ENCODE measurements around the gene MMP1.

Gene MMP1

GRCh38 chr11:102824556-102824955, 26.6 kb upstream of the MMP1 start:
- no peak overlapping the region for H3K27ac Mint-ChIP-seq
- no peaks in the 10 kb centered on the region for H3K4me1 Mint-ChIP-seq (ENCODE audit: low read depth)
- no peaks in the 10 kb centered on the region for H3K36me3 Mint-ChIP-seq (ENCODE audit: low read depth)
- peaks cover 15% of the 10 kb centered on the region for H3K27me3 Mint-ChIP-seq
- no peak overlapping the region for H3K4me3 Mint-ChIP-seq
- DNase-seq, result no peak
- H3K9me3 Mint-ChIP-seq, result no peaks in the 10 kb centered on the region

DNA sequence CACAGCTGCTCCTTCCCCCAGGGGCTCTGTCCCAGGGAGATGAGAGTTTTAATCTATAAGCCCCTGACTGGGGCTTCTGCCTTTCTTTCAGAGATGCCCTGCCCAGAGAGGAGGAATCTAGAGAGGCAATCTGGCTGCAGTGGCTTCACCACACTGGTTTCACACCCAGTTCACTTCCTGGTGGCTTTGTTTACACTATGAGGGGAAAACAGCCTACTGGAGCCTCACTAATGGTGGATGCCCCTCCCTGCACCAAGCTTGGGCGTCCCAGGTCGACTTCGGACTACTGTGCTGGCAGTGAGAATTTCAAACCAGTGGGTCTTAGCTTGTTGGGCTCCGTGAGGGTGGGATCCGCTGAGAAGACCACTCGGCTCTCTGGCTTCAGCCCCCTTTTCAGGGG, 21.5 kb upstream of the MMP1 start:
- no peak overlapping the region for H3K27ac Mint-ChIP-seq
- H3K9me3 Mint-ChIP-seq, result peaks cover 14% of the 10 kb centered on the region
- H3K4me1 Mint-ChIP-seq (ENCODE audit: low read depth), result no peaks in the 10 kb centered on the region
- H3K27me3 Mint-ChIP-seq, result no peaks in the 10 kb centered on the region
- DNase-seq, result no peak
- H3K4me3 Mint-ChIP-seq, result no peak overlapping the region
- H3K36me3 Mint-ChIP-seq (ENCODE audit: low read depth), result no peaks in the 10 kb centered on the region

GRCh38 chr11:102813484-102813883, 15.5 kb upstream of the MMP1 start:
- Mint-ChIP-seq H3K4me1 (ENCODE audit: low read depth) (no peaks in the 10 kb centered on the region), H3K4me3 (no peak overlapping the region), H3K9me3 (peaks cover 14% of the 10 kb centered on the region), H3K27me3 (peaks cover 7% of the 10 kb centered on the region), H3K36me3 (ENCODE audit: low read depth) (no peaks in the 10 kb centered on the region), H3K27ac (no peak overlapping the region)
- no peak for DNase-seq

DNA sequence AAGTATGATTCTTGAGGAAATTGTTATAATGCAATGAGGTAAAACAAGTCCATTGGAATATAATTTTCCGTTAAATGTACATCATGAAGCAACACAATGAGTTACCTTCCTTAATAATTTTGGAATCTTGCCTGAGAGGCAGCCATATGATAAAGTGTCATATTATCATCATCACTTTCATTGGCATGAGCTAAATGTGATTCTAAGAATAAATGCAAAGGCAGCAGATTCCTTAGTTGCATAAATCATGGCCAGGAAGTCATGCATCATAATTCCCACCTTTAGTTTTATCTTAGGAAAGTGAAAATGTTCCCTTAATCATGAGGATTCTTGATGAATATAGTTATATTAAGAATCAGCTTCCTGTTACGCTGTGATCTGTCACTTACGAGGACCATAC, 14.2 kb upstream of the MMP1 start:
- Mint-ChIP-seq H3K27me3 (peaks cover 12% of the 10 kb centered on the region), H3K27ac (no peak overlapping the region), H3K4me1 (ENCODE audit: low read depth) (no peaks in the 10 kb centered on the region), H3K36me3 (ENCODE audit: low read depth) (no peaks in the 10 kb centered on the region), H3K9me3 (peaks cover 9% of the 10 kb centered on the region), H3K4me3 (no peak overlapping the region)
- DNase-seq, result no peak

DNA sequence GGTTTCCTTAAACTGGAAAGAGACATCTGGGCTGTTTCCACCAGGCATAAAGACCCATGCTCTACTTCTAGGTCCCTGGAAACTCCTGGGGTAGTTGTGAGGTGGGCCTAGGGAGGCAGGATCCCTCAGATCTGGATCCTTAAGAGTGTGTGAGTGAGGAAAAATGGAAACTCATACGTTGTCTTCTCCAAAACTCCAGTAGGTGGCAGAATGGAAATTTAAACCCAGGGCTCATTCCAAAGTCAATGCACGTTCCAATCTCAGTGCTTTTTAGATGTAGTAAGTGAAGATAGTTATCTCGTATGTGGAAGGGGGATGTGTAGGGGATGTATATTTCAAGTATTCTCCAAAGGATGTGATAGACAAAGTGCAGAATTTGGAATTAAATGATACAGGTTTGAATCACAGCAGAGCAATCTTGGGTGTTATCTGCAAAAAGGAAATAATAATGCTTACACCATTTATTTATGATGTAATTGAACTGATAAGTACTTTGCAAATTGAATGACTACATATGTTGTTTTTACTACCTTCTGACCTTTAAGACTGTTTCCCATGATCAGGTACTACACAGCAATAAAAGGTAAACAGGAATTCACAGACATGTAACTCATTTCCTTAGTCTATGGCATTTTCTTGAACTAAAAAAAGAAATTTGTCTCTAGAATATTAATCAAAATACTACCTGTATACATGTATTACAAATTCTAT, 13.1 kb upstream of the MMP1 start:
- Mint-ChIP-seq H3K4me3 (no peak overlapping the region), H3K36me3 (ENCODE audit: low read depth) (no peaks in the 10 kb centered on the region), H3K4me1 (ENCODE audit: low read depth) (no peaks in the 10 kb centered on the region), H3K9me3 (no peaks in the 10 kb centered on the region), H3K27me3 (peaks cover 13% of the 10 kb centered on the region), H3K27ac (no peak overlapping the region)
- DNase-seq, result no peak

- no peaks in the 10 kb centered on the region for H3K4me1 Mint-ChIP-seq (ENCODE audit: low read depth)
- H3K27ac Mint-ChIP-seq, result no peak overlapping the region
- no peaks in the 10 kb centered on the region for H3K36me3 Mint-ChIP-seq (ENCODE audit: low read depth)
- DNase-seq, result no peak
- no peak overlapping the region for H3K4me3 Mint-ChIP-seq
- H3K9me3 Mint-ChIP-seq, result no peaks in the 10 kb centered on the region
- peaks cover 13% of the 10 kb centered on the region for H3K27me3 Mint-ChIP-seq
Measured at GRCh38 chr11:102809971-102810370, 12.0 kb upstream of the MMP1 start.

GRCh38 chr11:102807921-102808320, 10.0 kb upstream of the MMP1 start:
- no peaks in the 10 kb centered on the region for H3K4me1 Mint-ChIP-seq (ENCODE audit: low read depth)
- no peak for DNase-seq
- no peaks in the 10 kb centered on the region for H3K9me3 Mint-ChIP-seq
- H3K36me3 Mint-ChIP-seq (ENCODE audit: low read depth), result no peaks in the 10 kb centered on the region
- no peak overlapping the region for H3K4me3 Mint-ChIP-seq
- H3K27me3 Mint-ChIP-seq, result peaks cover 21% of the 10 kb centered on the region
- no peak overlapping the region for H3K27ac Mint-ChIP-seq

- no peak for DNase-seq
- H3K36me3 Mint-ChIP-seq (ENCODE audit: low read depth), result no peaks in the 10 kb centered on the region
- no peaks in the 10 kb centered on the region for H3K9me3 Mint-ChIP-seq
- H3K4me3 Mint-ChIP-seq, result no peak overlapping the region
- no peak overlapping the region for H3K27ac Mint-ChIP-seq
- peaks cover 21% of the 10 kb centered on the region for H3K27me3 Mint-ChIP-seq
- H3K4me1 Mint-ChIP-seq (ENCODE audit: low read depth), result no peaks in the 10 kb centered on the region
Measured at GRCh38 chr11:102806296-102806695, 8.3 kb upstream of the MMP1 start.

DNA sequence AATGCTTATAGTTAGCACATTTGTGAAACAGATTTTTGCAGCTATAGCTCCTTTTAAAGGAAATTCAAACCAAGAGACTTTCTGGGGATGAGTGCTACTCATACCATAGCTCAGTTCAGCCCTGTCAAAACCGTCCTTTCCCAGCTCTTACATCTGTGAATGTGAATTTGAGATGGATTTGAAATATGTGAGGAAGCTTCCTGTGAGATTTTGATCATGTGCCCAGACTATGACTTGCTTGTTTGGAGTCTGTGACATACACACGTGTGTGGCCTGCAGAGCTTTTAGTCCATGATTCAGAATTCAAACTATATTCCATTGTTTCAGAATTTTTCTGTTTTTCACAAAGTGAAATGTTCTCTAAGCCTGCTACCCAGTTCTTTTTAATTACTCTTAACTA, 4.4 kb upstream of the MMP1 start:
- H3K4me3 Mint-ChIP-seq, result no peak overlapping the region
- H3K4me1 Mint-ChIP-seq (ENCODE audit: low read depth), result no peaks in the 10 kb centered on the region
- DNase-seq, result no peak
- no peak overlapping the region for H3K27ac Mint-ChIP-seq
- H3K36me3 Mint-ChIP-seq (ENCODE audit: low read depth), result no peaks in the 10 kb centered on the region
- H3K9me3 Mint-ChIP-seq, result no peaks in the 10 kb centered on the region
- H3K27me3 Mint-ChIP-seq, result peaks cover 10% of the 10 kb centered on the region

- Mint-ChIP-seq H3K4me1 (ENCODE audit: low read depth) (no peaks in the 10 kb centered on the region), H3K27me3 (peaks cover 8% of the 10 kb centered on the region), H3K36me3 (ENCODE audit: low read depth) (no peaks in the 10 kb centered on the region), H3K4me3 (no peak overlapping the region), H3K27ac (no peak overlapping the region), H3K9me3 (no peaks in the 10 kb centered on the region)
- DNase-seq, result no peak
Measured at GRCh38 chr11:102800767-102801166, 2.8 kb upstream of the MMP1 start.

DNA sequence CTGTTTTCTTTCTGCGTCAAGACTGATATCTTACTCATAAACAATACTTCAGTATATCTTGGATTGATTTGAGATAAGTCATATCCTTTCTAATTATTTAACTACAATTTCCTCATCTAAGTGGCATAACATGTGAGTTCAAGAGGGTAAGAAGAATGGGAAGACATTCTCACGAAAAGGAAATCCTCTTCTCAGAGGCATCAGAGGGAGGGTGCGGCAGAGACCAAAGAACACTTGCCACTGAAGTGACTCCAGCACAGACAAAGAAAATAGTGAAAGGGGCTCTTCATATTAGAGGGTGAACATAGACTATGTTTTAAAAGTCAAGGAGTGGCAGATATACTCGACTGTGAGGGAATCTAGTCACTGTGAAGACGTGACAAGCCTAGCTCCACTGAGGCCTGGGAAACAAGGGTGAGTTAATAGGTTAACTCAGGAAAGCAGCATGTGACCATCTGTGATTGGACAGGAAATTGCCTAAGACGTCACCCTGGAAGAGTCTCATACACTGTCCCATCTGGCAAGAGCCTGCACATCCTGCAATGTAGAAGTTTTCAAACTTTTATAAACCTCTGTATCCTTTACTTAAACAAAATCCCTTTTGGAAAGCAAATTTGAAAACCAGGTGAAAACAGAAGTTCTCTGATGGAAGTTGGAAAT, 1.9 kb upstream of the MMP1 start:
- Mint-ChIP-seq H3K9me3 (no peaks in the 10 kb centered on the region), H3K4me1 (ENCODE audit: low read depth) (no peaks in the 10 kb centered on the region), H3K4me3 (no peak overlapping the region), H3K27me3 (peaks cover 7% of the 10 kb centered on the region), H3K27ac (no peak overlapping the region), H3K36me3 (ENCODE audit: low read depth) (no peaks in the 10 kb centered on the region)
- no peak for DNase-seq

DNA sequence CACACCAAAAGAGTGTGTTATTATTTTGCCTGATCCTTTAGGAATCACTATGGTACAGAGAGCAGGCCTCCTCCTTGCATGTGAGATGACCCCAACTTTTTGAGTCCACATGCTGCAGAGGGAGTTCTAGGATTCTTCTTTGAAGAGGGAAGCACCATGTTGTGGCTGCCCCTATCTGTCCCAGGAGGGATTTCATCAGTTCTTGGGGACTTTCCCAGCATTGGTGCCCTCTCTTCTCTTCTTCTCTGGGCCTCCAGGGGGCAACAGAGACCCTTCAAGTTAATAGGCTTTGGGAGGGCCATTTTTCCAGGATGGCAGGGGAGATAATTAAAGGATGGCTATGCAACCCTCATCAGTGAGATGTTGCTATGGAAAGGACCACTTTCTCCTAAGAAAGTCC, 3.6 kb downstream of the MMP1 start:
- Mint-ChIP-seq H3K27me3 (peaks cover 2% of the 10 kb centered on the region), H3K9me3 (no peaks in the 10 kb centered on the region), H3K4me1 (ENCODE audit: low read depth) (no peaks in the 10 kb centered on the region), H3K27ac (no peak overlapping the region), H3K36me3 (ENCODE audit: low read depth) (no peaks in the 10 kb centered on the region), H3K4me3 (no peak overlapping the region)
- no peak for DNase-seq

GRCh38 chr11:102793677-102794290, 4.2 kb downstream of the MMP1 start:
- Mint-ChIP-seq H3K36me3 (ENCODE audit: low read depth) (no peaks in the 10 kb centered on the region), H3K9me3 (no peaks in the 10 kb centered on the region), H3K27me3 (peaks cover 4% of the 10 kb centered on the region), H3K4me3 (no peak overlapping the region), H3K27ac (no peak overlapping the region), H3K4me1 (ENCODE audit: low read depth) (no peaks in the 10 kb centered on the region)
- no peak for DNase-seq

DNA sequence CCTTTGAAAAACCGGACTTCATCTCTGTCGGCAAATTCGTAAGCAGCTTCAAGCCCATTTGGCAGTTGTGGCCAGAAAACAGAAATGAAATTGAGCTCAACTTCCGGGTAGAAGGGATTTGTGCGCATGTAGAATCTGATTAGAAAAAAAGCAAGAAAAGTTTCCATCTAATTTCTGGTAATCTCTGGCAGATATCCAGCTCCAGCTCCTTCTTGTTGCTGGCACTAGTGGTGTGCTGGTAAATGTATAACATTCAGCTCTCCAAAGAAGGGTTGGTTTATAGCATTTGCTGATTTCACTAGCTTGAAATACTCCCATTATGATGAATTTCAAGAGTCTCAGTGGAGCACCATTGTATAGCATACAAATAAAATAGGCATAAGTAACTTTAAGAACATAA, 5.4 kb downstream of the MMP1 start:
- Mint-ChIP-seq H3K4me1 (ENCODE audit: low read depth) (no peaks in the 10 kb centered on the region), H3K9me3 (no peaks in the 10 kb centered on the region), H3K27ac (no peak overlapping the region), H3K27me3 (peaks cover 4% of the 10 kb centered on the region), H3K36me3 (ENCODE audit: low read depth) (no peaks in the 10 kb centered on the region), H3K4me3 (no peak overlapping the region)
- DNase-seq, result no peak

DNA sequence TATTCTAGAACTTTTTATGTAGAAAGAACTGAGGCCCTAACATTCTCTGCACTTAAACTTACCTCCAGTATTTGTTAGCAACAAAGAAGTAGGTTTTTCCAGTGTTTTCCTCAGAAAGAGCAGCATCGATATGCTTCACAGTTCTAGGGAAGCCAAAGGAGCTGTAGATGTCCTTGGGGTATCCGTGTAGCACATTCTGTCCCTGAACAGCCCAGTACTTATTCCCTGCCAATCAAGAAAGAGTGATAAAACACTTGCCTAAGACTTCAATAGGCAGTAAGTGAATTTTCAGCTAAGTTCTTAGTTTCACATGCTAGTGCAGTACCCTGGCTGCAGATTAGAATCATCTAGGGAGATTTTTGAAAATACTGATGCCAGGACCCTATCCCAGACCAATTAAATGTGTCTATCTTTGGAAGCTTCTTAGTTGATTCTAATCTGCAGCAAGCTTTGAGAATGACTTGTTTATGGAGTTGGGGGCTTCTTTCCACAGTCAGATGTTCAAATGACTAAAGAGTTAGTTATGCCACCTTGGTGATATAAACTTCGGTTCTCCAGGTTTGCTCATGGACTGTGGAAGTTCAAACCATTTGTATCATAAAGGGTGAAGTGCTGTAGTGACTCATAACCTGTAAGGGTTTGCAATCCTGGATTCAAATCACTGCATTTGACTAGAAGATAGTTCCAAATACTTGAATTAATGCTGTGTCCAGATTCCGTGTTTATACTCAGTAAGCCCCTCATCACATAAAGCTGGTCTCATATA, 6.5 kb downstream of the MMP1 start:
- no peak overlapping the region for H3K4me3 Mint-ChIP-seq
- no peak for DNase-seq

More for the DNA sequence above, 6.5 kb downstream of the MMP1 start:
- H3K27ac Mint-ChIP-seq, result no peak overlapping the region
- H3K9me3 Mint-ChIP-seq, result no peaks in the 10 kb centered on the region
- H3K4me1 Mint-ChIP-seq (ENCODE audit: low read depth), result no peaks in the 10 kb centered on the region
- H3K36me3 Mint-ChIP-seq (ENCODE audit: low read depth), result no peaks in the 10 kb centered on the region
- peaks cover 4% of the 10 kb centered on the region for H3K27me3 Mint-ChIP-seq

Data from activated T-cell treated with anti-CD3 and anti-CD28 coated beads, Interleukin-2, amount 50 U/mL, for 24 hours (primary cell).